K562 (cell line): ENCODE results near the gene IFI30. TPM values are rescaled to one million over a fixed set of nuclear protein-coding genes. Genes with fewer than 3 reads are reported as not detected.

ENCODE experiments used
- ATAC-seq: fragments of 200-7000 bp; cut with Tn5 transposase; 3 replicates; pipeline ENCODE4 v1.9.1; 2020; ENCODE audit warnings: moderate library complexity
- BruUV-seq: library from RNA; stranded (reverse); fragments of 400-500 nt; replicated peaks from 2 replicates; lab custom pipeline; 2021; lab: Mats Ljungman, UMichigan
- CTCF ChIA-PET: fragments of 300-600 bp; formaldehyde crosslinking; extraction: SDS; loops from one replicate; lab custom pipeline; 2021; ENCODE audit warnings: low intra/inter-chr PET ratio; lab: Yijun Ruan, JAX
- POLR2A ChIA-PET: fragments of 300-600, 350-650 bp; sonication (Branson Sonifier 250); formaldehyde crosslinking; extraction: SDS; loops from one replicate; lab custom pipeline; 2021; ENCODE audit warnings: antibody characterized with exemption, inconsistent platforms; lab: Yijun Ruan, JAX
- DNase-seq, 4 experiments: peaks; one replicate each; pipeline versions ENCODE4 v3.0.0 to v3.0.0-alpha.2; 2011 to 2018; ENCODE audit warnings: low spot score in 3 of 4, mixed read lengths in 3 of 4; ENCODE audit errors: extremely low read depth in 1 of 4
- FAIRE-seq: peaks from 2 replicates; lab custom pipeline; 2011; peaks lifted over from hg19 to GRCh38; lab: Jason Lieb, UNC
- H2AFZ ChIP-seq: 2 replicates; pipeline ENCODE4 v1.6.0; 2011; ENCODE audit warnings: low read depth, low read length, control low read depth, inconsistent platforms
- H3K27ac ChIP-seq: fragments of 200-600 bp; 3 replicates; pipeline ENCODE4 v1.8.0; 2011; ENCODE audit warnings: low read depth, mild to moderate bottlenecking, control low read depth, inconsistent platforms, low read length, moderate library complexity, mixed read lengths; ENCODE audit errors: extremely low read depth
- H3K27me3 ChIP-seq, 2 experiments: fragments of 300-600 bp in 1 of 2; 2 replicates in 1 of 2; 3 replicates in 1 of 2; pipeline versions ENCODE4 v1.6.0 to v1.8.0; 2011; ENCODE audit warnings: inconsistent platforms in 2 of 2, low read length in 2 of 2, mild to moderate bottlenecking in 1 of 2, mixed read lengths in 1 of 2, moderate library complexity in 1 of 2; ENCODE audit not compliant: control insufficient read depth in 2 of 2, insufficient read depth in 2 of 2
- H3K36me3 ChIP-seq: fragments of 300-600 bp; 3 replicates; pipeline ENCODE4 v1.8.0; 2011; ENCODE audit warnings: mild to moderate bottlenecking, low read length, inconsistent platforms; ENCODE audit not compliant: control insufficient read depth, insufficient read depth
- H3K4me1 ChIP-seq, 2 experiments: fragments of 200-600 bp in 1 of 2; replicated peaks in 1 of 2; 2 replicates in 1 of 2; 3 replicates in 1 of 2; pipeline versions ENCODE4 v1.5.1 to v1.8.0; 2011; ENCODE audit warnings: inconsistent platforms in 2 of 2, low read length in 2 of 2, mild to moderate bottlenecking in 1 of 2, mixed read lengths in 1 of 2, moderate library complexity in 1 of 2; ENCODE audit not compliant: control insufficient read depth in 2 of 2, insufficient read depth in 2 of 2
- H3K4me2 ChIP-seq: 2 replicates; pipeline ENCODE4 v1.6.1; 2011; ENCODE audit warnings: low read length, control low read depth, inconsistent platforms, mixed read lengths; ENCODE audit not compliant: insufficient read depth
- H3K4me3 ChIP-seq: fragments of 200-600 bp; sonication (generic), shearing (Covaris generic); 2 replicates; pipeline ENCODE4 v1.5.1; 2016; ENCODE audit warnings: control low read depth, inconsistent platforms
- H3K79me2 ChIP-seq: fragments of 200-600 bp; 3 replicates; pipeline ENCODE4 v1.8.0; 2011; ENCODE audit warnings: low read length, inconsistent platforms; ENCODE audit not compliant: control insufficient read depth, insufficient read depth
- H3K9ac ChIP-seq, 2 experiments: 2 replicates each; pipeline versions ENCODE4 v1.6.0 to v1.6.1; 2011; ENCODE audit warnings: low read depth in 2 of 2, low read length in 2 of 2, control low read depth in 1 of 2, inconsistent platforms in 1 of 2, mild to moderate bottlenecking in 1 of 2, mixed read lengths in 1 of 2; ENCODE audit not compliant: insufficient read depth in 1 of 2
- H3K9me1 ChIP-seq: one replicate; pipeline ENCODE4 v1.6.0; 2011; ENCODE audit warnings: inconsistent platforms, mild to moderate bottlenecking, low read length, moderate library complexity; ENCODE audit not compliant: control insufficient read depth, insufficient read depth
- H3K9me3 ChIP-seq: replicated peaks from 2 replicates; pipeline ENCODE4 v1.5.1; 2011; ENCODE audit warnings: low read depth, low read length, inconsistent platforms; ENCODE audit not compliant: control insufficient read depth, insufficient read depth
- H4K20me1 ChIP-seq: replicated peaks from 2 replicates; pipeline ENCODE4 v1.6.1; 2011; ENCODE audit warnings: low read length, inconsistent platforms, mixed read lengths; ENCODE audit not compliant: control insufficient read depth, insufficient read depth
- KAT2B ChIP-seq: IDR thresholded peaks from one replicate; pipeline ENCODE4 v1.6.1; 2012; ENCODE audit warnings: low read depth, mild to moderate bottlenecking, control low read depth, inconsistent platforms, low read length, moderate library complexity
- NFYB ChIP-seq: IDR thresholded peaks from 2 replicates; pipeline ENCODE4 v1.6.1; 2011; ENCODE audit warnings: mild to moderate bottlenecking, moderate library complexity; ENCODE audit not compliant: insufficient read length; ENCODE audit errors: extremely low read depth
- PML ChIP-seq: IDR thresholded peaks from 2 replicates; pipeline ENCODE4 v1.6.1; 2012; ENCODE audit warnings: low read length, inconsistent platforms
- ZNF121 ChIP-seq: sonication (generic); formaldehyde crosslinking; conservative IDR thresholded peaks from 2 replicates; pipeline ENCODE4 v1.8.0; 2022; ENCODE audit warnings: missing genetic modification reagents
- WGBS: fragments of 100-300 bp; shearing (Covaris generic); methylation state at CpG from one replicate; pipeline ENCODE4 v1.1.6; 2016; ENCODE audit warnings: low coverage, mixed read lengths; ENCODE audit not compliant: insufficient coverage; ENCODE audit errors: missing lambda C conversion rate; 5-methylcytosine and 5-hydroxymethylcytosine counted together
- in situ Hi-C: fragments of 300-500 bp; cut with MboI; formaldehyde crosslinking; loops from 4 replicates; pipeline ENCODE4 v1.15.0; 2018; ENCODE audit warnings: inconsistent platforms, mixed read lengths
- intact Hi-C: fragments of 100-400 bp; cut with micrococcal nuclease; formaldehyde crosslinking; loops from 2 replicates; pipeline ENCODE4 v1.14.2; 2022
- polyA plus RNA-seq, 8 experiments: library from polyadenylated mRNA; depleted of rRNA in 4 of 8; stranded (reverse) in 5 of 8; unstranded in 3 of 8; fragments of >200 nt; fragmentation: Nextera tagmentation in 2 of 8; fragmentation: Illumina TruSeq in 1 of 8; extraction: Ambion mirVana in 2 of 8; extraction: Trizol in 1 of 8; gene quantifications; 2 replicates each; pipeline versions ENCODE4 v1.2.1 to v1.2.3, GENCODE V29; 2011 to 2014; ENCODE audit warnings: inconsistent platforms in 1 of 8, missing spikeins in 1 of 8
- total RNA-seq, 7 experiments: library from RNA; depleted of rRNA in 6 of 7; stranded (reverse); fragments of >200 nt in 6 of 7; fragmentation: Illumina TruSeq in 2 of 7; extraction: Trizol in 2 of 7; gene quantifications; 2 replicates each; pipeline versions ENCODE4 v1.2.1 to v1.2.3, GENCODE V29; 2011 to 2021; ENCODE audit warnings: low replicate concordance in 1 of 7
- TF ChIP-seq, protein P1 (sequence below): fragments of 450-650 bp; IDR thresholded peaks from 2 replicates; pipeline ENCODE4 v1.6.1; 2016; ENCODE audit warnings: mild to moderate bottlenecking, moderate library complexity

The IFI30 gene
- total and polyA plus RNA-seq, 9 of the 15 experiments (the other 6 are each of a cell fraction or from before 2014, with no cell fraction given): 63.7 to 430 (median 109) TPM

DNA sequence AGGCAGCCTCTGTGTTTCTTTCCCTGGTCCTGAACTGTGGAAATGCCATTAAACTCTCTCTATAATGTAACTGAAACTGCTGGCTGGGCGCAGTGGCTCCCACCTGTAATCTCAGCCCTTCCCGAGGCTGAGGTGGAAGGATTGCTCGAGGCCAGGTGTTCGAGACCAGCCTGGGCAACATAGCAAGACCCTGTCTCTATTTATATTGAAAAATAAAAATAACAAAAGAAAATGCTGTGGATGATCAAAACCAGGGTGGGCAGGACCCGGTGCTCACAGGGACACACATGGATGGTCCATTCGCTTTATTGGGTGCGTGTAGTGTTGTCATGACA is 22.9 kb downstream of the IFI30 start:
- in situ Hi-C loops: no loop called here
- peaks cover 53% of the 10 kb centered on the region; the same call in 2 of the 3 replicates for H3K36me3 ChIP-seq
- H3K27me3 ChIP-seq: no peaks in the 10 kb centered on the region
- no peaks in the 10 kb centered on the region for H3K9me1 ChIP-seq
- H3K27ac ChIP-seq: no peak overlapping the region
- peak overlapping the region in 1 of 2 experiments; percentile 36; a peak in 1 of 4 replicates for H3K9ac ChIP-seq
- H3K9me3 ChIP-seq: no peaks in the 10 kb centered on the region
- TF ChIP-seq ZNF121 (peak; percentile 17; the same call in 1 of the 2 replicates), NFYB (no peak), KAT2B (no peak), PML (no peak)
- TF ChIP-seq, protein P1, sequence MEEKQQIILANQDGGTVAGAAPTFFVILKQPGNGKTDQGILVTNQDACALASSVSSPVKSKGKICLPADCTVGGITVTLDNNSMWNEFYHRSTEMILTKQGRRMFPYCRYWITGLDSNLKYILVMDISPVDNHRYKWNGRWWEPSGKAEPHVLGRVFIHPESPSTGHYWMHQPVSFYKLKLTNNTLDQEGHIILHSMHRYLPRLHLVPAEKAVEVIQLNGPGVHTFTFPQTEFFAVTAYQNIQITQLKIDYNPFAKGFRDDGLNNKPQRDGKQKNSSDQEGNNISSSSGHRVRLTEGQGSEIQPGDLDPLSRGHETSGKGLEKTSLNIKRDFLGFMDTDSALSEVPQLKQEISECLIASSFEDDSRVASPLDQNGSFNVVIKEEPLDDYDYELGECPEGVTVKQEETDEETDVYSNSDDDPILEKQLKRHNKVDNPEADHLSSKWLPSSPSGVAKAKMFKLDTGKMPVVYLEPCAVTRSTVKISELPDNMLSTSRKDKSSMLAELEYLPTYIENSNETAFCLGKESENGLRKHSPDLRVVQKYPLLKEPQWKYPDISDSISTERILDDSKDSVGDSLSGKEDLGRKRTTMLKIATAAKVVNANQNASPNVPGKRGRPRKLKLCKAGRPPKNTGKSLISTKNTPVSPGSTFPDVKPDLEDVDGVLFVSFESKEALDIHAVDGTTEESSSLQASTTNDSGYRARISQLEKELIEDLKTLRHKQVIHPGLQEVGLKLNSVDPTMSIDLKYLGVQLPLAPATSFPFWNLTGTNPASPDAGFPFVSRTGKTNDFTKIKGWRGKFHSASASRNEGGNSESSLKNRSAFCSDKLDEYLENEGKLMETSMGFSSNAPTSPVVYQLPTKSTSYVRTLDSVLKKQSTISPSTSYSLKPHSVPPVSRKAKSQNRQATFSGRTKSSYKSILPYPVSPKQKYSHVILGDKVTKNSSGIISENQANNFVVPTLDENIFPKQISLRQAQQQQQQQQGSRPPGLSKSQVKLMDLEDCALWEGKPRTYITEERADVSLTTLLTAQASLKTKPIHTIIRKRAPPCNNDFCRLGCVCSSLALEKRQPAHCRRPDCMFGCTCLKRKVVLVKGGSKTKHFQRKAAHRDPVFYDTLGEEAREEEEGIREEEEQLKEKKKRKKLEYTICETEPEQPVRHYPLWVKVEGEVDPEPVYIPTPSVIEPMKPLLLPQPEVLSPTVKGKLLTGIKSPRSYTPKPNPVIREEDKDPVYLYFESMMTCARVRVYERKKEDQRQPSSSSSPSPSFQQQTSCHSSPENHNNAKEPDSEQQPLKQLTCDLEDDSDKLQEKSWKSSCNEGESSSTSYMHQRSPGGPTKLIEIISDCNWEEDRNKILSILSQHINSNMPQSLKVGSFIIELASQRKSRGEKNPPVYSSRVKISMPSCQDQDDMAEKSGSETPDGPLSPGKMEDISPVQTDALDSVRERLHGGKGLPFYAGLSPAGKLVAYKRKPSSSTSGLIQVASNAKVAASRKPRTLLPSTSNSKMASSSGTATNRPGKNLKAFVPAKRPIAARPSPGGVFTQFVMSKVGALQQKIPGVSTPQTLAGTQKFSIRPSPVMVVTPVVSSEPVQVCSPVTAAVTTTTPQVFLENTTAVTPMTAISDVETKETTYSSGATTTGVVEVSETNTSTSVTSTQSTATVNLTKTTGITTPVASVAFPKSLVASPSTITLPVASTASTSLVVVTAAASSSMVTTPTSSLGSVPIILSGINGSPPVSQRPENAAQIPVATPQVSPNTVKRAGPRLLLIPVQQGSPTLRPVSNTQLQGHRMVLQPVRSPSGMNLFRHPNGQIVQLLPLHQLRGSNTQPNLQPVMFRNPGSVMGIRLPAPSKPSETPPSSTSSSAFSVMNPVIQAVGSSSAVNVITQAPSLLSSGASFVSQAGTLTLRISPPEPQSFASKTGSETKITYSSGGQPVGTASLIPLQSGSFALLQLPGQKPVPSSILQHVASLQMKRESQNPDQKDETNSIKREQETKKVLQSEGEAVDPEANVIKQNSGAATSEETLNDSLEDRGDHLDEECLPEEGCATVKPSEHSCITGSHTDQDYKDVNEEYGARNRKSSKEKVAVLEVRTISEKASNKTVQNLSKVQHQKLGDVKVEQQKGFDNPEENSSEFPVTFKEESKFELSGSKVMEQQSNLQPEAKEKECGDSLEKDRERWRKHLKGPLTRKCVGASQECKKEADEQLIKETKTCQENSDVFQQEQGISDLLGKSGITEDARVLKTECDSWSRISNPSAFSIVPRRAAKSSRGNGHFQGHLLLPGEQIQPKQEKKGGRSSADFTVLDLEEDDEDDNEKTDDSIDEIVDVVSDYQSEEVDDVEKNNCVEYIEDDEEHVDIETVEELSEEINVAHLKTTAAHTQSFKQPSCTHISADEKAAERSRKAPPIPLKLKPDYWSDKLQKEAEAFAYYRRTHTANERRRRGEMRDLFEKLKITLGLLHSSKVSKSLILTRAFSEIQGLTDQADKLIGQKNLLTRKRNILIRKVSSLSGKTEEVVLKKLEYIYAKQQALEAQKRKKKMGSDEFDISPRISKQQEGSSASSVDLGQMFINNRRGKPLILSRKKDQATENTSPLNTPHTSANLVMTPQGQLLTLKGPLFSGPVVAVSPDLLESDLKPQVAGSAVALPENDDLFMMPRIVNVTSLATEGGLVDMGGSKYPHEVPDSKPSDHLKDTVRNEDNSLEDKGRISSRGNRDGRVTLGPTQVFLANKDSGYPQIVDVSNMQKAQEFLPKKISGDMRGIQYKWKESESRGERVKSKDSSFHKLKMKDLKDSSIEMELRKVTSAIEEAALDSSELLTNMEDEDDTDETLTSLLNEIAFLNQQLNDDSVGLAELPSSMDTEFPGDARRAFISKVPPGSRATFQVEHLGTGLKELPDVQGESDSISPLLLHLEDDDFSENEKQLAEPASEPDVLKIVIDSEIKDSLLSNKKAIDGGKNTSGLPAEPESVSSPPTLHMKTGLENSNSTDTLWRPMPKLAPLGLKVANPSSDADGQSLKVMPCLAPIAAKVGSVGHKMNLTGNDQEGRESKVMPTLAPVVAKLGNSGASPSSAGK: no peak
- intact Hi-C loops: no loop called here
- no peak overlapping the region for H2AFZ ChIP-seq
- POLR2A ChIA-PET: interaction anchor here (0.6 kb wide), 1 partner anchor 120 kb away, joined by 3 read pairs; no protein-coding TSS in a partner anchor
- DNase-seq: no peak
- ATAC-seq: no peak
- H4K20me1 ChIP-seq: peaks cover 6% of the 10 kb centered on the region; the same call in 1 of the 2 replicates
- H3K4me3 ChIP-seq: no peak overlapping the region
- peaks cover 17 to 40% of the 10 kb centered on the region in 2 experiments; a peak in 4 of 5 replicates for H3K4me1 ChIP-seq
- no peak for FAIRE-seq
- H3K79me2 ChIP-seq: peaks cover 18% of the 10 kb centered on the region
- CTCF ChIA-PET: no interaction called here
- H3K4me2 ChIP-seq: no peak overlapping the region
- BruUV-seq: no TSS peak
- WGBS: 84% methylated on average over 7 of the region's 7 CpGs
